ENCODE measurements around the gene ACP1.

Gene ACP1

GRCh38 chr2:316381-316780, 51.6 kb downstream of the ACP1 start:
- no peak overlapping the region for H3K9ac ChIP-seq (ENCODE audit: low read depth, low read length)
- no peak overlapping the region for H3K4me3 ChIP-seq (ENCODE audit: low read depth in 1 of 2, low read length in 2 of 2)
- no peak overlapping the region for H2AFZ ChIP-seq (ENCODE audit: low read depth, low read length)
- no peaks in the 10 kb centered on the region for H3K36me3 ChIP-seq (ENCODE audit: insufficient read depth, low read length)
- H3K9me3 ChIP-seq (ENCODE audit: insufficient read depth, low read length, severe bottlenecking) = no peaks in the 10 kb centered on the region
- H4K20me1 ChIP-seq (ENCODE audit: insufficient read depth, low read length) = no peaks in the 10 kb centered on the region
- DNase-seq = no peak
- no peak for ATAC-seq (ENCODE audit: insufficient read depth, low read depth)
- no peak for TF ChIP-seq EZH2 (IDR thresholded peaks at IDR 0.05; ENCODE audit: borderline replicate concordance, low read depth, low read length, severe bottlenecking)
- TF ChIP-seq CTCF (IDR thresholded peaks at IDR 0.05; ENCODE audit: borderline replicate concordance, extremely low read depth, low read length, poor library complexity, severe bottlenecking) = no peak
- H3K4me2 ChIP-seq (ENCODE audit: insufficient read depth, low read length) = no peak overlapping the region
- H3K79me2 ChIP-seq (ENCODE audit: insufficient read depth, low read length) = no peaks in the 10 kb centered on the region
- H3K27ac ChIP-seq (ENCODE audit: low read length) = no peak overlapping the region
- H3K4me1 ChIP-seq (ENCODE audit: insufficient read depth, low read length) = no peaks in the 10 kb centered on the region
- H3K27me3 ChIP-seq (ENCODE audit: insufficient read depth, low read length, poor library complexity) = no peaks in the 10 kb centered on the region

- TF ChIP-seq CTCF (IDR thresholded peaks at IDR 0.05; ENCODE audit: borderline replicate concordance, extremely low read depth, low read length, poor library complexity, severe bottlenecking) = no peak
- no peak for TF ChIP-seq EZH2 (IDR thresholded peaks at IDR 0.05; ENCODE audit: borderline replicate concordance, low read depth, low read length, severe bottlenecking)
- DNase-seq = no peak
- no peak for ATAC-seq (ENCODE audit: insufficient read depth, low read depth)
- Histone ChIP-seq H3K9ac (ENCODE audit: low read depth, low read length) (no peak overlapping the region), H3K4me2 (ENCODE audit: insufficient read depth, low read length) (no peak overlapping the region), H3K4me3 (ENCODE audit: low read depth in 1 of 2, low read length in 2 of 2) (no peak overlapping the region), H2AFZ (ENCODE audit: low read depth, low read length) (no peak overlapping the region), H3K36me3 (ENCODE audit: insufficient read depth, low read length) (no peaks in the 10 kb centered on the region), H3K79me2 (ENCODE audit: insufficient read depth, low read length) (no peaks in the 10 kb centered on the region), H3K9me3 (ENCODE audit: insufficient read depth, low read length, severe bottlenecking) (no peaks in the 10 kb centered on the region), H3K27me3 (ENCODE audit: insufficient read depth, low read length, poor library complexity) (no peaks in the 10 kb centered on the region), H4K20me1 (ENCODE audit: insufficient read depth, low read length) (no peaks in the 10 kb centered on the region), H3K27ac (ENCODE audit: low read length) (no peak overlapping the region), H3K4me1 (ENCODE audit: insufficient read depth, low read length) (no peaks in the 10 kb centered on the region)
These were observed 53.0 kb downstream of the ACP1 start for GRCh38 chr2:317501-318424.

- H3K27me3 ChIP-seq (ENCODE audit: insufficient read depth, low read length, poor library complexity) = no peaks in the 10 kb centered on the region
- no peaks in the 10 kb centered on the region for H4K20me1 ChIP-seq (ENCODE audit: insufficient read depth, low read length)
- no peak overlapping the region for H3K27ac ChIP-seq (ENCODE audit: low read length)
- no peaks in the 10 kb centered on the region for H3K36me3 ChIP-seq (ENCODE audit: insufficient read depth, low read length)
- H3K4me2 ChIP-seq (ENCODE audit: insufficient read depth, low read length) = no peak overlapping the region
- DNase-seq (no peak), ATAC-seq (ENCODE audit: insufficient read depth, low read depth) (no peak)
- no peaks in the 10 kb centered on the region for H3K79me2 ChIP-seq (ENCODE audit: insufficient read depth, low read length)
- no peaks in the 10 kb centered on the region for H3K4me1 ChIP-seq (ENCODE audit: insufficient read depth, low read length)
- no peak overlapping the region for H3K9ac ChIP-seq (ENCODE audit: low read depth, low read length)
- TF ChIP-seq CTCF (IDR thresholded peaks at IDR 0.05; ENCODE audit: borderline replicate concordance, extremely low read depth, low read length, poor library complexity, severe bottlenecking) (no peak), EZH2 (IDR thresholded peaks at IDR 0.05; ENCODE audit: borderline replicate concordance, low read depth, low read length, severe bottlenecking) (no peak)
- H3K9me3 ChIP-seq (ENCODE audit: insufficient read depth, low read length, severe bottlenecking) = no peaks in the 10 kb centered on the region
- H3K4me3 ChIP-seq (ENCODE audit: low read depth in 1 of 2, low read length in 2 of 2) = no peak overlapping the region
- H2AFZ ChIP-seq (ENCODE audit: low read depth, low read length) = no peak overlapping the region
These were observed 54.4 kb downstream of the ACP1 start for GRCh38 chr2:319059-319600.
